Progenitor cell of endocrine pancreas (in vitro differentiated cells): ENCODE data around the gene SPANXA2. TPM values are rescaled to one million over a fixed set of nuclear protein-coding genes. Genes with fewer than 3 reads are reported as not detected.
A peak's percentile ranks its signal among the peaks of the same experiment; 100 is the strongest.
"Not testable (repeated sequence)": the region's sequence is repeated elsewhere in the genome, so short reads cannot be mapped to it uniquely, and the experiment has no call there.

Experiments
- DNase-seq: peaks from one replicate; pipeline ENCODE4 v3.0.0; 2021; ENCODE audit warnings: low spot score; ENCODE audit not compliant: unreplicated experiment
- H3K27ac Mint-ChIP-seq: 2 replicates; pipeline ENCODE4 v1.8.0; 2021; ENCODE audit warnings: mild to moderate bottlenecking, moderate library complexity, mixed read lengths
- H3K27me3 Mint-ChIP-seq: 2 replicates; pipeline ENCODE4 v1.8.0; 2021; ENCODE audit warnings: mixed read lengths
- H3K36me3 Mint-ChIP-seq: 2 replicates; pipeline ENCODE4 v1.8.0; 2022; ENCODE audit warnings: mixed read lengths; ENCODE audit not compliant: insufficient read depth
- H3K4me1 Mint-ChIP-seq: 2 replicates; pipeline ENCODE4 v1.8.0; 2021; ENCODE audit warnings: low read depth, mixed read lengths
- H3K4me3 Mint-ChIP-seq: 2 replicates; pipeline ENCODE4 v1.8.0; 2021; ENCODE audit warnings: low read depth, mild to moderate bottlenecking, moderate library complexity, mixed read lengths
- H3K9me3 Mint-ChIP-seq: 2 replicates; pipeline ENCODE4 v1.8.0; 2021; ENCODE audit warnings: low read depth, mixed read lengths
- CTCF ChIP-seq: fragments of 200-600 bp; sonication (generic); IDR thresholded peaks from one replicate; pipeline ENCODE4 v1.5.0; 2021; ENCODE audit warnings: antibody characterized with exemption, mild to moderate bottlenecking; ENCODE audit not compliant: unreplicated experiment
- long read RNA-seq: library from polyadenylated mRNA; unstranded; transcript quantifications from one replicate; pipeline ENCODE4 v2.0.0, GENCODE V29; 2020
- total RNA-seq: library from RNA; stranded (reverse); gene quantifications from 2 replicates; pipeline ENCODE4 v1.2.1, GENCODE V29; 2021

Gene SPANXA2, protein sequence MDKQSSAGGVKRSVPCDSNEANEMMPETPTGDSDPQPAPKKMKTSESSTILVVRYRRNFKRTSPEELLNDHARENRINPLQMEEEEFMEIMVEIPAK
- total RNA-seq: not detected in 2 replicates
- long read RNA-seq: 0 reads

GRCh38 chrX:141589408-141589807 lies at the start of gene SPANXA2:
Gene SPANXA2 (plus strand): TSS chrX:141589708. CDS start chrX:141589768, 60 bp downstream.
- H3K27ac Mint-ChIP-seq, H3K9me3 Mint-ChIP-seq, H3K4me1 Mint-ChIP-seq, DNase-seq, H3K36me3 Mint-ChIP-seq, H3K27me3 Mint-ChIP-seq, H3K4me3 Mint-ChIP-seq: not testable (repeated sequence)

GRCh38 chrX:141542551-141542950 lies 47.0 kb upstream of the SPANXA2 start:
- not testable (repeated sequence) for H3K27me3 Mint-ChIP-seq, H3K9me3 Mint-ChIP-seq, H3K36me3 Mint-ChIP-seq, H3K4me3 Mint-ChIP-seq, H3K27ac Mint-ChIP-seq, H3K4me1 Mint-ChIP-seq
- DNase-seq: peak; percentile 6

DNA sequence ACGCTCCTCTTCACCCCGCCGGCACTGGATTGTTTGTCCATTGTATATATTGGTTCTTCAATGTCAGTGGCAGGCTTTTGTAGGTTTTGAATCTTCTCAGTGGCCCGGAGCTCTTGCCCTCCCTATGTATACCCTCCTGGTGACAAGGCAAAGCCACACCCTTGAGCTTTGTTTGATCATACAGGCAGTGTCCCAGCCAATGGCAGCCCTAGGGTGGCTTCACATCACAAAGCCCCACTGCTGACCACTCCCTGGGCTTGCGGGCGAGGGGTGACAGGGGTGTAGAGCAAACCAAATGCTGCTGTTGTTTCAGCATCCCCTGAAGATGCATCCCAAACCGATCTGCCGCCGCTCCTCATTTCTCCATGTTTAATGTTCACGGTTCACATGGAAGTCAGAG lies 4.9 kb upstream of the SPANXA2 start, which contains the start of gene SPANXA1:
Gene SPANXA1, minus strand, starts transcription at position 101 of the 400 bp plus-strand sequence. Its CDS starts 60 bp downstream, at position 41.
- H3K4me3 Mint-ChIP-seq, H3K27me3 Mint-ChIP-seq, H3K36me3 Mint-ChIP-seq, H3K27ac Mint-ChIP-seq, H3K4me1 Mint-ChIP-seq, H3K9me3 Mint-ChIP-seq, DNase-seq: not testable (repeated sequence)

- no peak overlapping the region for H3K4me3 Mint-ChIP-seq
- no peaks in the 10 kb centered on the region for H3K27me3 Mint-ChIP-seq
- H3K4me1 Mint-ChIP-seq: peaks cover 2% of the 10 kb centered on the region
- DNase-seq: no peak
- H3K36me3 Mint-ChIP-seq: no peaks in the 10 kb centered on the region
- H3K27ac Mint-ChIP-seq: no peak overlapping the region
- no peak for TF ChIP-seq CTCF
- peaks cover 16% of the 10 kb centered on the region for H3K9me3 Mint-ChIP-seq
These were observed 19.6 kb downstream of the SPANXA2 start for GRCh38 chrX:141609111-141609510.

DNA sequence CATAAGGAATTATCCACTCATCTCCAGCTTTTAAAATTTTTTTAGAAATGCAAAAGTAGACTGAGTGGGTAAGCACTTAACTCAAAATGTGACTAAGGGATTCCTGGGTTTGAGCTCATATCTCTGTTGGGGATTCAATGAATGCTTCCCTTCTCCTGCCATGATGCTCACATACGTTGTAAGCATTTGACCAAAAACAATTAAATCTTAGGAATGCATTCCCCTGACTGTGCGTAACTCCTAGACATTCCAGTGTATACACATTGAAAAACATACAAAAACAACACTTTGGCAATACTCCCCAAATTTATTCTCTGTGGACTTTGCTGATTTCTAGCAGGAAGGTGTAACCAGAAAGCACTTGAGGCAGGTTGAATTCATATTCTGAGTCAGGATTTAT lies 29.8 kb downstream of the SPANXA2 start:
- Mint-ChIP-seq H3K9me3 (peaks cover 12% of the 10 kb centered on the region), H3K4me3 (no peak overlapping the region), H3K27ac (no peak overlapping the region), H3K4me1 (no peaks in the 10 kb centered on the region), H3K36me3 (no peaks in the 10 kb centered on the region), H3K27me3 (no peaks in the 10 kb centered on the region)
- no peak for DNase-seq
- TF ChIP-seq CTCF: no peak

- Mint-ChIP-seq H3K9me3 (peaks cover 21% of the 10 kb centered on the region), H3K27ac (no peak overlapping the region), H3K4me1 (no peaks in the 10 kb centered on the region), H3K36me3 (no peaks in the 10 kb centered on the region), H3K27me3 (no peaks in the 10 kb centered on the region), H3K4me3 (no peak overlapping the region)
- DNase-seq: no peak
- TF ChIP-seq CTCF: no peak
These were observed 42.6 kb downstream of the SPANXA2 start for GRCh38 chrX:141632124-141632523.

- Mint-ChIP-seq H3K36me3 (no peaks in the 10 kb centered on the region), H3K27me3 (no peaks in the 10 kb centered on the region), H3K4me1 (no peaks in the 10 kb centered on the region), H3K4me3 (no peak overlapping the region), H3K27ac (no peak overlapping the region), H3K9me3 (peaks cover 33% of the 10 kb centered on the region)
- no peak for TF ChIP-seq CTCF
- DNase-seq: no peak
These were observed 49.0 kb downstream of the SPANXA2 start for GRCh38 chrX:141638550-141638949.
